Endothelial cell of umbilical vein (primary cell): ENCODE data around the gene IDI1. TPM values are rescaled to one million over a fixed set of nuclear protein-coding genes. Genes with fewer than 3 reads are reported as not detected.

Experiments
- BruUV-seq: library from RNA; stranded (reverse); fragments of 400-500 nt; replicated peaks from 2 replicates; lab custom pipeline; 2021; lab: Mats Ljungman, UMichigan
- CTCF ChIA-PET: fragments of 300-600, 350-600 bp; sonication (Branson Sonifier 250); formaldehyde crosslinking; loops from one replicate; lab custom pipeline; 2021; ENCODE audit warnings: antibody characterized with exemption, inconsistent platforms; lab: Charles Lee
- POLR2A ChIA-PET: fragments of 300-600, 350-600 bp; sonication (Branson Sonifier 250); formaldehyde crosslinking; loops from one replicate; lab custom pipeline; 2021; ENCODE audit warnings: antibody characterized with exemption, inconsistent platforms; lab: Charles Lee
- DNase-seq: peaks from one replicate; pipeline ENCODE4 v3.0.0-alpha.2; 2011; ENCODE audit warnings: low read depth, low spot score
- FAIRE-seq: peaks from 2 replicates; lab custom pipeline; 2011; peaks lifted over from hg19 to GRCh38; lab: Jason Lieb, UNC
- H2AFZ ChIP-seq: 2 replicates; pipeline ENCODE4 v1.6.0; 2012; ENCODE audit warnings: low read depth, low read length, control low read depth, inconsistent platforms
- H3K27ac ChIP-seq: 2 replicates; pipeline ENCODE4 v1.5.1; 2011; ENCODE audit warnings: low read depth, mild to moderate bottlenecking, control low read depth, low read length, moderate library complexity; ENCODE audit not compliant: insufficient read depth
- H3K27me3 ChIP-seq, 2 experiments: 2 replicates each; pipeline versions ENCODE4 v1.6.0 to v1.6.1; 2011; ENCODE audit warnings: low read length in 2 of 2, mixed read lengths in 1 of 2; ENCODE audit not compliant: control insufficient read depth in 2 of 2, insufficient read depth in 2 of 2
- H3K36me3 ChIP-seq, 2 experiments: 2 replicates in 1 of 2; 3 replicates in 1 of 2; pipeline ENCODE4 v1.5.1; 2011; ENCODE audit warnings: low read length in 2 of 2, mild to moderate bottlenecking in 1 of 2, moderate library complexity in 1 of 2; ENCODE audit not compliant: control insufficient read depth in 2 of 2, insufficient read depth in 2 of 2; ENCODE audit errors: extremely low read depth in 1 of 2
- H3K4me1 ChIP-seq: 3 replicates; pipeline ENCODE4 v1.5.1; 2011; ENCODE audit warnings: mild to moderate bottlenecking, low read length; ENCODE audit not compliant: control insufficient read depth, insufficient read depth; ENCODE audit errors: extremely low read depth
- H3K4me2 ChIP-seq: 2 replicates; pipeline ENCODE4 v1.6.1; 2011; ENCODE audit warnings: low read length, control low read depth, mixed read lengths; ENCODE audit not compliant: insufficient read depth
- H3K4me3 ChIP-seq, 3 experiments: fragments of 200-600 bp in 1 of 3; sonication (generic), shearing (Covaris generic) in 1 of 3; replicated peaks in 1 of 3; 2 replicates each; pipeline ENCODE4 v1.5.1; 2011 to 2016; ENCODE audit warnings: control low read depth in 3 of 3, low read length in 3 of 3, mild to moderate bottlenecking in 2 of 3, inconsistent platforms in 1 of 3, low read depth in 1 of 3, moderate library complexity in 1 of 3; ENCODE audit not compliant: insufficient read depth in 1 of 3
- H3K79me2 ChIP-seq: 2 replicates; pipeline ENCODE4 v1.6.0; 2012; ENCODE audit warnings: low read length, inconsistent platforms; ENCODE audit not compliant: control insufficient read depth, insufficient read depth
- H3K9ac ChIP-seq: replicated peaks from 2 replicates; pipeline ENCODE3; 2011; ENCODE audit warnings: low read length, control low read depth; ENCODE audit not compliant: insufficient read depth; ENCODE audit errors: extremely low read depth
- H3K9me1 ChIP-seq: replicated peaks from 3 replicates; pipeline ENCODE4 v1.6.0; 2011; ENCODE audit warnings: mild to moderate bottlenecking, low read length; ENCODE audit not compliant: control insufficient read depth, insufficient read depth; ENCODE audit errors: extremely low read depth
- H3K9me3 ChIP-seq: replicated peaks from 2 replicates; pipeline ENCODE4 v1.5.1; 2012; ENCODE audit warnings: low read length, inconsistent platforms; ENCODE audit not compliant: control insufficient read depth, insufficient read depth
- H4K20me1 ChIP-seq: replicated peaks from 2 replicates; pipeline ENCODE3; 2011; ENCODE audit warnings: mild to moderate bottlenecking, low read length; ENCODE audit not compliant: control insufficient read depth, insufficient read depth; ENCODE audit errors: extremely low read depth
- CTCF ChIP-seq, 2 donors: IDR thresholded peaks; 1 replicate in 1 of 2; 2 replicates in 1 of 2; pipeline ENCODE4 v1.5.1; 2011; ENCODE audit warnings: low read length in 2 of 2, mild to moderate bottlenecking in 2 of 2, moderate library complexity in 2 of 2, control low read depth in 1 of 2, inconsistent platforms in 1 of 2, low read depth in 1 of 2; ENCODE audit not compliant: insufficient read depth in 1 of 2; ENCODE audit errors: extremely low read depth in 1 of 2
- EZH2 ChIP-seq: IDR thresholded peaks from 2 replicates; pipeline ENCODE4 v1.6.1; 2012; ENCODE audit warnings: borderline replicate concordance, low read depth, mild to moderate bottlenecking, moderate library complexity, low read length, inconsistent platforms; ENCODE audit not compliant: severe bottlenecking
- FOS ChIP-seq: IDR thresholded peaks from 2 replicates; pipeline ENCODE4 v1.6.1; 2011; ENCODE audit warnings: mild to moderate bottlenecking, low read length, moderate library complexity, borderline replicate concordance; ENCODE audit not compliant: insufficient read depth
- GATA2 ChIP-seq: IDR thresholded peaks from 2 replicates; pipeline ENCODE4 v1.7.0; 2011; ENCODE audit warnings: low read depth, mild to moderate bottlenecking, moderate library complexity, mixed read lengths, low read length; ENCODE audit not compliant: insufficient read length, insufficient read depth
- JUN ChIP-seq: IDR thresholded peaks from 2 replicates; pipeline ENCODE4 v1.6.1; 2011; ENCODE audit warnings: borderline replicate concordance, low read depth; ENCODE audit not compliant: insufficient read length, insufficient read depth
- MAX ChIP-seq: IDR thresholded peaks from 2 replicates; pipeline ENCODE4 v1.6.1; 2011; ENCODE audit not compliant: insufficient read depth, insufficient read length
- MYC ChIP-seq: IDR thresholded peaks from one replicate; pipeline ENCODE4 v1.6.1; 2011; ENCODE audit warnings: mild to moderate bottlenecking, low read depth, low read length
- POLR2A ChIP-seq: IDR thresholded peaks from 2 replicates; pipeline ENCODE4 v1.6.1; 2012; ENCODE audit warnings: low read depth, mild to moderate bottlenecking, control low read depth, low read length
- POLR2AphosphoS5 ChIP-seq: IDR thresholded peaks from 2 replicates; pipeline ENCODE4 v1.6.1; 2012; ENCODE audit warnings: low read depth, mild to moderate bottlenecking, control low read depth, low read length, moderate library complexity; ENCODE audit not compliant: insufficient read depth
- dilution Hi-C: fragments of 300-500 bp; cut with MboI; formaldehyde crosslinking; loops from one replicate; pipeline ENCODE4 v1.15.0; 2019; ENCODE audit warnings: low sequenced_read_pairs; ENCODE audit not compliant: extremely low pct_ligation_motif_present
- intact Hi-C: fragments of 100-400 bp; cut with micrococcal nuclease; formaldehyde crosslinking; loops from one replicate; pipeline ENCODE4 v1.10.0; 2022
- polyA plus RNA-seq, 4 experiments: library from polyadenylated mRNA; depleted of rRNA in 3 of 4; stranded (reverse) in 3 of 4; unstranded in 1 of 4; fragments of >200 nt; gene quantifications; 2 replicates each; pipeline versions ENCODE4 v1.2.1 to v1.2.3, GENCODE V29; 2011 to 2012; ENCODE audit warnings: missing spikeins in 1 of 4
- total RNA-seq: library from RNA; stranded (reverse); gene quantifications from 2 replicates; pipeline ENCODE4 v1.2.3, GENCODE V29; 2021

The IDI1 gene
- total and polyA plus RNA-seq, 2 donors (not counting 3 experiments of a cell fraction or from before 2014, with no cell fraction given): 42.2 to 63.0 TPM

- DNase-seq: no peak
- TF ChIP-seq FOS (no peak), EZH2 (no peak), POLR2AphosphoS5 (no peak), MYC (no peak), JUN (no peak), MAX (no peak)
- BruUV-seq: no TSS peak
- H3K9me1 ChIP-seq: no peaks in the 10 kb centered on the region
- H3K4me2 ChIP-seq: no peak within 1 kb of the TSS
- POLR2A ChIA-PET: no interaction called here
- no peaks in the 10 kb centered on the region for H3K79me2 ChIP-seq
- dilution Hi-C loops: no loop called here
- no peak within 1 kb of the TSS for H2AFZ ChIP-seq
- no peaks in the 10 kb centered on the region for H4K20me1 ChIP-seq
- no peak within 1 kb of the TSS for H3K9ac ChIP-seq
- H3K36me3 ChIP-seq: no peaks in the 10 kb centered on the region
- H3K27me3 ChIP-seq: no peaks in the 10 kb centered on the region
- CTCF ChIA-PET: interaction anchor here (1.4 kb wide), 1 partner anchor 48 kb away, joined by 3 read pairs; no protein-coding TSS in a partner anchor
- H3K27ac ChIP-seq: no peak within 1 kb of the TSS
- no peaks in the 10 kb centered on the region for H3K9me3 ChIP-seq
- no peak for FAIRE-seq
- no peaks in the 10 kb centered on the region for H3K4me1 ChIP-seq
- H3K4me3 ChIP-seq: no peak within 1 kb of the TSS
- intact Hi-C loops: no loop called here
Measured at GRCh38 chr10:1025683-1026082, 23.2 kb downstream of the IDI1 start, which contains the start of gene IDI2. TSS of gene IDI2 (minus strand) at chr10:1025859. CDS start at chr10:1024723, 1,136 bp downstream.

GRCh38 chr10:1024103-1024502 lies 24.8 kb downstream of the IDI1 start:
- Histone ChIP-seq H3K27ac (no peak overlapping the region), H3K4me2 (no peak overlapping the region), H3K9ac (no peak overlapping the region), H4K20me1 (no peaks in the 10 kb centered on the region), H3K79me2 (no peaks in the 10 kb centered on the region), H3K36me3 (peaks cover 3 to 6% of the 10 kb centered on the region in 2 experiments), H3K9me1 (no peaks in the 10 kb centered on the region), H3K9me3 (no peaks in the 10 kb centered on the region), H3K27me3 (no peaks in the 10 kb centered on the region), H2AFZ (no peak overlapping the region), H3K4me1 (no peaks in the 10 kb centered on the region), H3K4me3 (no peak overlapping the region)
- POLR2A ChIA-PET: no interaction called here
- no peak for FAIRE-seq
- TF ChIP-seq POLR2A: no peak
- no peak for TF ChIP-seq EZH2
- no peak for TF ChIP-seq CTCF (IDR thresholded peaks at IDR 0.05; ENCODE audit: extremely low read depth in 1 of 2, insufficient read depth in 1 of 2, low read depth in 1 of 2, low read length in 2 of 2)
- TF ChIP-seq GATA2: no peak
- no peak for TF ChIP-seq POLR2AphosphoS5
- TF ChIP-seq JUN: no peak
- no peak for TF ChIP-seq MAX
- TF ChIP-seq MYC: no peak
- TF ChIP-seq FOS: no peak
- dilution Hi-C loops: no loop called here
- DNase-seq: no peak
- intact Hi-C loops: no loop called here
- BruUV-seq: no TSS peak
- CTCF ChIA-PET: no interaction called here
